ENCODE data around the gene SCN7A.
A peak's percentile ranks its signal among the peaks of the same experiment; 100 is the strongest.
"Not testable (repeated sequence)": the region's sequence is repeated elsewhere in the genome, so short reads cannot be mapped to it uniquely, and the experiment has no call there.

Gene SCN7A

DNA sequence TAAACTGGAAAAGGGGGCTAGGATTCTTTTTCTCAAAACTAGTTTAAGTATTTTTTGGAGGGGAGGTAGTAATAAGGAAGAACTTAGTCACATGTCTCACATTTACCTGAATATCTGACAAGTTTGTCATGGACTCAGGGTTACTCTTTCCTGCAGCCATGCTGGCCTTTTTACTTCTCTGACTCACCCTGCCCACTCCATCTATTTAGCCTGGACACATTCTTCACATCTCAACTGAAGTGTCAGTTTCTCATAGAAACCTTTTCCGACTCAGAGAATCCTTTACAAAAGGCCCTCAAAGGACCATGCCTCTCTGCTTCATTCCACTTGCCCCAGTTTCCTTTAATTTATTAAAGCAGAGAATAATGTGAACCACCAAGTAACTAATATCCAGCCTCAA is 42.6 kb downstream of the SCN7A start:
- DNase-seq = no peak

DNA sequence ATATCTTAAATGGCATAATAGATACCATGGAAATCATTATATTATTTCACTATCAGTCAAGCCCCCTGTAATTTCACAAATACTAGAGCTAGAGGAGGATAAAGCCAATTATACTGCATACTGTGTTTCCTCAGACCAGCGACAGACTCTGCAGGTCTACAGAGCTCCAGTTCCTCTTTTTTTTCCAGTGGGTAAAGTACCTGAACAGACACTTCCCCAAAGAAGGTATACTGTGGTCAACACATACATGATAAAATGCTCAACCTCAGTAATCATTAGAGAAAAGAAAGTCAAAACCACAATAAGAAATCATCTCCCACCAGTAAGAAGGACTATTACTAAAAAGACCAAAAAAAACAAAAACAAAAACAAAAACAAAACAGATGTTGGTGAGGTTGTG is 44.6 kb downstream of the SCN7A start:
- DNase-seq = no peak

DNA sequence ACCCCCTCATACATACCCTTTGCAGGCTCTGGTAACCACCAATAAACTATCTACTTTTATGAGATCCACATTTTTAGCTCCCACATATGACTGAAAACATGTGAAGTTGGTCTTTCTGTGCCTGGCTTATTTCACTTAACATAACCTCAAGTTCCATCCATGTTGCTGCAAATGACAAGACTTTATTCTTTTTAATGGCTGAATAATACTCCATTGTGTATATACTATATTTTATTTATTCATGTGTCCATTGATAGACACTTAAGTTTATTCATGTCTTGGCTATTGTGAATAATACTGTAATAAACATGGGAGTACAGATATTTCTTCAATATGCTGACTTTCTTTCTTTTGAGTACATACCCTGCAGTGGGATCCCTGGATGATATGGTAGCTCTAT is 45.9 kb downstream of the SCN7A start:
- DNase-seq = no peak

DNA sequence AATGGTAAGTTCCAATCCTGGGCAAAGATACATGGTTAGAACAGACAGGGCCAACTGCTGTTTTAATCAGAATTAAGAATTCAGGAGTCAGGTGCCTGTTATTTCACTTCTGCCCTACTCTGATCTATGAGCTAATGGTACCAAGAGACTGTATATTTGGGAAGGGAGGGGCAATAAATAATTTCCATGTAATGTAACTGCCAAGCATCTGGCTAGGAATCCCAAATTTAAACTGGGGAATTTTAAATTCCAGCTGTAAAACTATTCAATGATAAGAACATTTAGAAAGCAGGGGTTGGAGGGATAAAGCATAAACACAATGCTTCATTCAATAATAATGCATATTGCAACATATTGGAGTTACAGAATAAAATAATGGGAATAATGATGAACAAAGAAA is 49.7 kb downstream of the SCN7A start:
- DNase-seq = no peak

DNA sequence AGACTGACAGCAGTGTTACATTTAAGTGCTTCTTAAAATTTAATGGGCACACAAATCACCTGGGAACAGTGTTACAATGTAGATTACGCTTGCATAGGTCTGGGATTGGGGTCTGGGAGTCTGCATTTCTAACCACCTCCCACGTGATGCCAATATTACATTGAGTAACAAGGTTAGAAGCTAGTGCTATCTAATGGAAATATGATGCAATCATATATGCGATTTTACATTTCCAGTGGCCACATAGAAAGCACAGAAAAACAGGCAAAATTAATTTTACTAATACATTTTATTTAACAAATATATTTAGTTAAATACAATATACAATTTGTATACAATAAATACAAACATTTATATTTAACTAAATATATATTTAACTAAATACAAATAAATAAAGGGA is 53.7 kb downstream of the SCN7A start:
- DNase-seq = no peak

DNA sequence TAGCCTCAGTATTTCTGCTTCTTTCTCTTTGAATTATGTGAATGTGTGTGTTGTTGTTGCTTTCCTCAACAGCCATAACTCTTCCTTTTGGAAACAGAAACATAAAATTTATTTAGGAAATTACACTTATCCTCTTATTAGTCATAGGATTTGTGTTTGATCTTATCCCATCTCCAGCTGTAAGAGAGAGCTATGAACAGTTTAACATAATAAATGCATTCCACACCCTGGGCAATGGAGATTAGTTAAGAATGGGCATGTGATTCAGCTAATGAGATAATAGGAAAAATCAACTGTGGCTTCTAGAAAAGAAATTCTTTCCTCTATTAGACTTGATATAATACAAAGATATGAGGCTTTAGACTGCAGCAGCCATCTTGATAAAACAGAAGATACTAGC is 55.0 kb downstream of the SCN7A start:
- no peak for DNase-seq

DNA sequence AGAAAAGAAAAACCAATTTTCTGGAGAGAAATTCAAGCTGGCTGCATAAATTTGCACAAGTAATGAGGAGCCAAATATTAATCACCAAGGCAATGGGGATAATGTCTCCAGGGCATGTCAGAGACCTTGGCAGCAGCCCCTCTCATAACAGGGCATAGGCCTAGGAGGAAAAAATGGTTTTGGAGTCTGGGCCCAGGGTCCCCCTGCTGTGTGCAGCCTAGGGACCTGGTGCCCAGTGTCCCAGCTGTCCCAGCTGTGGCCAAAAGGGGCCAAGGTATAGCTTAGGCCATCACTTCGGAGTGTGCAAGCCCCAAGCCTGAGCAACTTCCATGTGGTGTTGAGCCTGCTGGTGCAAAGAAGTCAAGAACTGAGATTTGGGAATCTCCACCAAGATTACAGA is 57.1 kb downstream of the SCN7A start:
- no peak for DNase-seq

DNA sequence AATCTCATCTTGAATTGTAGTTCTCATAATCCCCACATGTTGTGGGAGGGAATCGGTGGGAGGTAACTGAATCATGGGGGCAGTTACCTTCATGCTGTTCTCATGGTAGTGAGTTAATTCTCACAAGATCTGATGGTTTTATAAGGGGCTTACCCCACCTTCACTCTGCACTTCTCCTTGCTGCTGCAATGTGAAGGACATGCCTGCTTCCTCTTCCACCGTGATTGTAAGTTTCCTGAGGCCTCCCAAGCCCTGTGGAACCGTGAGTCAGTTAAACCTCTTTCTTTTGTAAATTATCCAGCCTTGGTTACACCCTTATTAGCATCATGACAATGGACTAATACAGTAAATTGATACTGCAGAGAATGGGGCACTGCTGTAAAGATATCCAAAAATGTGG is 57.9 kb downstream of the SCN7A start:
- DNase-seq = no peak

DNA sequence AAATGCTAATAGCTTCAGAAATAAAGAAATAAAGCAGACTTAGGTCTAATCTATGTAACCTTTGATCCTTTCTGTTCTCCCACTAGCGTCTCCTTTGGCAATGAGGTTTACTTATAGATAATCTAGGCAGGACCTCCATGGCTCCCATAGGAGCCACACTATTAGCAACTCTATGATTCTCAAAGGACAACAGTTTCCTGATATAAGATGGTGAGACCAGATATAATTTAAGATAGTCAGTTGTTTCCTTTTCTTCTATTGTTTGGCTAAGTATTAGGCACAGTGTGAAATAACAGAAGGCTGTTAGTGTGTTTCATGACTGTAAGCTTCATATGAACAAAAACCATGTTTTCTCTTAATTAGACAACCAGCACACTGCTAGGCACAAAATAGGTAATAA is 59.6 kb downstream of the SCN7A start:
- no peak for DNase-seq

DNA sequence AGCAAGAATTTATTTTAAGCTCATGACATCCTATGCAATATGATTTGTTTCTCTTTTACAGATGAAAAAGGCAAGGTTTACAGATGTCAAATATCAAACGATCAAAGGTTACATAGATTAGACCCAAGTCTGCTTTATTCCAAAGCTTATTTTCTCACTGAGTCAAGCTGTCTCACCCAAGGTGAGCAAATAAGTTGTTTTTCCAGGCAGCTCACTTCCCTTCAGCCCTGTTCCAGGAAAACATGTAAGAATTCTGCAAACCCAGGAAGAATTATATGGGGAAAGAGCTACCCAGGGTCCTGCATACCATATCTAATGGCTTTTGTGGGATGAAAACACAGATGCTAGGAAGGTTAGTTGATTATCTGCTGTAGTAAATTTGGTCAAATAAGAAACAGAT is 60.6 kb downstream of the SCN7A start:
- DNase-seq = no peak

DNA sequence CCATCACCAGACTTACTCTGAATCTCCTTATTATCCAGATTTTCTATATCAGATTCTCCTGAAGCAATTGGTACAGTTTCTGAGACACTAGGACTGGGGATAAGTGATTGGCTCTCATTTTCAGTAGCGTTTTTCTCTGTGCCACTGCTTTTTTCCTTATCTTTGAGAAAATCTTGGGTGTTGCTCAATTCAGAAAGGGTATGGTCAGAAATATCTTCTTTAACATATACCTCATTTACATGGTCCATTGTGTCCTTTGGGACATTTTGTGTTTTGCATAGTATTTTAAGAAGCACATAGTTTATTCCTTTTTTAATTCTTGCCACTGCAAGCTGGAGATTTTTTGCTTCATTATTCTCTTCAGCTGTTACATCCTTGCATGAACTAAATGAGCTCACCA is 61.7 kb downstream of the SCN7A start:
- no peak for DNase-seq

DNA sequence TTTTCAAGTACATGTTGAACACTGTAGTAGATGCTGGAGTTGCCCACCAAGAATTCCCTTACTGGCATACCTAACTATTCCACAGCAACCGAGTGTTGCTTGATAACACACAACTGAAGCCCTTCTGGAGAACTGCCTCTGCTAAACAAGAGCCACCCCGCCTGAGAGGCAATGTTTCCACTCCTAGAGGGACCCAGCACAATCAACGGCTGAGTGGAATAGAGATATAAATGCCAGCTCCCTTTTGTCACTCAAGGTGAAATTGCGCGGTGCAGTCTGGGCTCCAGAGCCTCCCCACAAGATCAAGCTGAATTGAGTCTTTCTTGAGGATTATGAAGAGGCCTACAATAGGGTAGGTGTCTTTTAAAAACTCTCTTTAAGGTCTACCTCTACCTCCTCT is 69.2 kb downstream of the SCN7A start:
- no peak for DNase-seq

DNA sequence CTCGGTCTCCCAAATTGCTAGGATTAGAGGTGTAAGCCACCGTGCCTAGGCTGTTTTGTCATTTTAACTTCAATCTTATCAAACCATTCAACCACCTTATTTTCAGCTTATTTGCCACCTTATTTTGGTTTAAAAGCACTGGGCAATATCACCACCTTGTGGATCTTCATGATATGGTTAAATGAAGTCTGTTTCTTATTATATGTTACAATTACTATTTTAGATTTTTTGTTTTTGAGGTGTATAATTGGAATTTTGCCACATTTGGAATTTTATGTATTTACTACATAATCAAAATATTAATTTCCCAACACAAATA is 74.5 kb downstream of the SCN7A start:
- DNase-seq = peak; percentile 25

DNA sequence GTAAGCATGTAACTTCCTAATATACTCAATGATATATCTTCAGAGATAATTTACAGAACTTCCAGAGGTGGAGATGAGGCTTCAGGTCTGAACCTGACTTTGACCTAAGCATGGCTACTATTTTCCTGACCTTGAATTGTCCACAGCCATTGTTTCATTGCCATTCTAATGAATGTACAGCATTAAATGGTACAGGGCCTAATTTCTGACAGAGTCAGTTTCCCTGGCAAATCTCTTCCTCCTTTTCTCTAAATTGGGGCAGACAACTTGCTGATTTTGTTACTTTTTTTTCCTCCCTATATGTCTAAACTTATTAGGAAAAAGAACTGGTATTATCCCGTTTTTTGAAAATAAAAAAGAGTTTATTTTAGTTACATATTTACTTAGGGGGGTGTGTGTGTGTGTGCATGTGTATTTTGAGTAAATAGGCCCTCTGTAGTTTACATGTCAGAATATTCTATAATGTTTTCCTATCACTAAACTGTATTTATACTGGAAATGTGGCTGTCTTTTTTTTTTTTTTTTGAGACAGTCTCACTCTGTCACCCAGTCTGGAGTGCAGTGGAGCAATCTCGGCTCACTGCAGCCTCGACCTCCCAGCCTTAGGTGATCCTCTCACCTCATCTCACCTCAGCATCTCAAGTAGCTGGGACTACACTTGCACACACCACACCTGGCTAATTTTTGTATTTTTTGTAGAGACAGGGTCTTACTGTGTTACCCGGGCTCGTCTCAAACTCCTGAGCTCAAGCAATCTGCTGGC is 75.0 kb downstream of the SCN7A start:
- no peak for DNase-seq

DNA sequence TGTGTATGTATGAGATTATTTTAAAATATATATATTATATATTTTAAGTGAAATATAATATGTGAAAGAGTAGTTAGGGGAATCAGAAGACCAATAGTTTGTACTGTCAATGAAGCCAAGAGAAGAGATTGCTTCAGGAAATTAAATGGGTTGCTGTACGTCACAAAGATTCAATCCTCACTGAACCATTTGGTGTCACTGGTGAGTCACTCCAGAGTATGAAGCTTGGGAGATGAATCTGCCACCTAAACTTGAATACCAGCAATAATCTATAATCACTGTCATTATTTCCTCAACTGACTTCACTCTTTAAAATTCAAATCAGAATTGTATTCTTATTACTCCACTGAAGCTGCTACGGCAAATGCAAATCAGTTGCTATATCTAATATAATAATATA is 76.4 kb downstream of the SCN7A start:
- DNase-seq = no peak

DNA sequence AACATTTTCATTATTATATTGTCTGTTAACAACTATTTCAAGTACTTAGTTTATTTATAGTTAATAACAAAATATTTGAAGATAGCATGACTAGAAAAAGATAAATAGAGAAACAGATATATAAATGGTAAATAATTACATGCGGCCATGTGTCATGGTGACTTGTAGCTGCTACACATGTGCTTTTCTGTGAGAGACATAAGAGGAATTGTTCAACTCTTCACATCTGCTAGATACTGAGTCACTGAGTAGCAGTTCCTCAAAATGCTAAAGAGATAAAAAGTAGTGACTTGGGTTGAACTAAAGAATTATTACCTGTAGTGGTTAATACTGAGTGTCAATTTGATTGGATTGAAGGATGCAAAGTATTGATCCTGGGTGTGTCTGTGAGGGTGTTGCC is 80.8 kb downstream of the SCN7A start:
- no peak for DNase-seq

DNA sequence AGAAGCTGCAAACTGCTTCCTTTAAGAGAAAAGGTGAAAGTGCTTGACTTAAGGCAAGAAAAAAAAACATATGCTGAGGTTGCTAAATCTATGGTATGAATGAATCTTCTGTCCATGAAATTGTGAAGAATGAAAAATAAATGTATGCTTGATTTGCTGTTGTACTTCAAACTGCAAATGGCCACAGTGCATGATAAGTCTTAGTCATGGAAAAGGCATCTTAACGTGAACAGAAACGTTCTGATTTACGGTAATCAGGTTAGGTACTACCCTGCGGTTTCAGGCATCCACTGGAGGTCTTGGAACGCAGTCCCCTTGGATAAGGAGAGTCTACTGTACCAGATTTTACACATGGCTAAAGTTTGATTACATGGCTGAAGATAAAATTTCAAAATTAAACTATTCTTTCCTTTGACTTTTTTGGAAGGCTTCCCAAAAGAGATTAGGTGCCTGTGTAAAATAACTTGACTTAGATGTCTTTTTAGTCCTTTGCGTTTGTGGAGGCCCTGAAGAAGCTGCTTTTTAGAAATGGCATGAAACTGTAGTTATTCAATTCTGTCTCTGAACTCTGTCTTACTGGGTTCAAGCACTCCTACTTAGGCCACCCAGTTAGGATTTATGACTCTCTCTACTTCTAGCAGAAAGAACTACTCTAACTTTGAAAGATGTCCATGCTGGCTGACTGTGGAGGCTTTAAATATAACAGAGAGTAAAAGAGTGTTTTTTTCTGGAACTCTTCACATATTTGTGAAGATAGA is 82.4 kb downstream of the SCN7A start:
- no peak for DNase-seq

DNA sequence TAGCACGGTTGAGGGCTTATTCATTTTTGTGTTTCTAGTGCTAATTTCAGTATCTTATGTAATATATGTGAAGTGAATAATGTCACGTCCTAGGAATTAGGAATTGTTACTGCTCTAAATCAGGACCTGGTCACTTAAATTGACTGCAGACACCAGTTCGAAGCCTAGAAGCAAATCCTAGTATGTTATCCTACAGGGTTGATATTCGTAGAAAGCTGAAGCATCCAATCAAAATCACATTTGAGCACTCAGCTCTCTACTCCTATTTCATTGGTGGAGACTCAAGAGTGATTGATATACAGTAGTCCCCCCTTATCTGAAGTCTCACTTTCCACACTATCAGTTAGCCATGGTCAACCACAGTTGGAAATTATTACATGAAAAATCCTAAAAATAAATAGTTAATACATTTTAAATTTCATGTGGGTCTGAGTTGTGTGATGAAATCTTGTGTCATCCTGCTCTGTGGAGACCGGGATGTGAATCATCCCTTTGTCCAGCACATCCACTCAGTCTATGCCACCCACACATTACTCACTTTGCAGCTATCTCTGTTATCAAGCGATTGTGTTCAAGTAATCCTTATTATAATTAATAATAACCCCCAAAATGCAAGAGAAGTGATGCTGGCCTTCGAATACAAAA is 83.1 kb downstream of the SCN7A start:
- DNase-seq = no peak

DNA sequence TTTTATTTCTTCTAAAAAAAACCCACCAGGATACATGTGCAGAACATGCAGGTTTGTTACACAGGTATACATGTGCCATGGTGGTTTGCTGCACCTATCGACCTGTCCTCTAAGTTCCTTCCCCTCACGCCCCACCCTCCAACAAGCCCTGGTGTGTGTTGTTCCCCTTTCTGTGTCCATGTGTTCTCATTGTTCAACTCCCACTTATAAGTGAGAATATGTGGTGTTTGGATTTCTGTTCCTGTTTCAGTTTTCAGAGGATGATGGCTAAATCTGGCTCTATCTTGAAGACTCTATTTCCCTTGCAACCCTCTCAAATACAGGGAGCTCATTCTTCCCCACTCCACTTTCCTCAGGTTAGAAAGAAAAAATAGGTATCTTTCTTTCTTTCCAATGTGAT is 86.3 kb downstream of the SCN7A start:
- not testable (repeated sequence) for DNase-seq

DNA sequence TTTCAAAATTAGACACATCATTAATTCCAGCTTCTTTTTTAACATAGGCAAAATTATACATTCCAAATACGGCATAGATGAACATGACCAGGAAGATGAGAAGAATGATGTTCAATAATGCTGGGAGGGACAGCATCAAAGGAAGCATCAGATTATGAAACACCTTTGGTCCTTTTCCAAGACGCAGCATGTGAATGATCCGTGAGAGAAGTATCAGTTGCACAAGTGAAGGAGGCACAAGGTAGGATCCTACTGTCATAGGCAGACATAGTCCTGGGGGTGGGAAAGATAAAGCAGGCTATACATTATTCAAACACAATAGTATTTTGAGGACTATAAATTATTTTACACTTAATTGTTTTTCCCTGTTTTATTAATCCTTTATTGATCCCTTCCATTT is 87.7 kb downstream of the SCN7A start:
- DNase-seq = no peak

DNA sequence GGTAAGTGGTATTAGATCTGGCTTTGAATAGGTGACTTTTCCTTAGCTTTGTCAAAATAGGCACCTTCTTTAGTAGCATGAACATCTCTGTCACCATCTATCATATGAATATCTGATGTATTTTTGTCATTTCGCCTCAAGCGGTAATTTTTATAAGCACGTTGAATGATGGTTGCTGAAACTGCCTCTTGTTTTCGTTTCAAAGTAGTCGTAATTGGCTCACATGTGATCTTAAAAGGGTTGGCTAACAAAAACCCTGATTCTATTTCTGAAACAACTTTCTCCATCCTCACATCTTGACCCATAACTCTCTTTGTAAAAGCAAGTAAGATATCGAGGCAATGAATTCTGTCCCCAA is 88.5 kb downstream of the SCN7A start:
- DNase-seq = no peak

DNA sequence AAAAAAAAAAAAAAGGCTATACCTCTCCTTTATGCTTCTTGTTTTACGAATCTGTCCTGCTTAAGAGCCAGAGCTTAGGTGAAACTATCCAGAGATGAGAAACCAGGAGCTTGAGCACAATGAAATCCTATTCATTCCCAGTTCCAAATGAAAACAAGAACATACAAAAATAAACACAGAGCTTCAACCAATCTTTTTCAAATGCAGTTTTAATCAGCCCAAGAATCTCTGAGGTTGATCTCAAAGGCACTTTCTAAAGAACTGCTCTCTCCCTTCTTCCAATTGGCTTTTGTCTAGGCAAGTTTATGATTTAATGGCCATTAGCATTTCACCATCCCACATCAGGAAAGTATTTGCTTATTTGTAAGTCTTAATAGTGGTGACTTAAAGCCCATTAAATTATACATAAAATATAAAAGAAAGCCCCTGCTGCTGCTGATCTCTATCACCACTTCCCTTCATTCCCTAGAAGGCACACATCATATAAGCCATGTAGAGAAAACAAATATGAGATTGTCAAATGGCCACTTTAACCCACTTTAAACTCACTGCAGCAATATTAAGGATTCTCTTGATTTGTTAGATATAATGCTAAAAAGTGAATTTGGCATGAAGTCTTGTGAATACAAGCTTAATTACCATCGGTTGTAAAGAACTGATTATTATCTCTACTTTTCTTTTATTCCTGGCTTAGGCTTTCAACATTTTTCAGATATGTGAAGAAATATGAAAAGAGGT is 89.0 kb downstream of the SCN7A start:
- no peak for DNase-seq

DNA sequence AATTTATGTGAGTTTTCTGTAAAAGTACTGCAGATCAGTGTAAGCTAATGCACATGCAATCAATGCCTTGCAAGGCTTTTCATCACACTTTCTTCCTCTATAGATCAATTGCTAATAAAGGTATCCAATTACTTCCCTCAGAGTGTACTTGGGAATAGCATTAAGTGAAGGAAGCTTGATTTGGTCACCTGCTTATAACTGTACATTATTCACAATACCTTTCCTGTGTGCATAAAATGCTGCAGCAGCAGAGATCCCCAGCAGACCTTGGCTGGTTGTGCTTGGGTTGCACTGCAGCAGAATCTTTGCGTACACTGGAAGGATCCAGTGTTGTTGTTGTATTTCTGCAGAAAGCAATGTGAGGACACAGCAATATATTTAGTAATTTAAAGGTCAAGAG is 99.8 kb downstream of the SCN7A start:
- no peak for DNase-seq

DNA sequence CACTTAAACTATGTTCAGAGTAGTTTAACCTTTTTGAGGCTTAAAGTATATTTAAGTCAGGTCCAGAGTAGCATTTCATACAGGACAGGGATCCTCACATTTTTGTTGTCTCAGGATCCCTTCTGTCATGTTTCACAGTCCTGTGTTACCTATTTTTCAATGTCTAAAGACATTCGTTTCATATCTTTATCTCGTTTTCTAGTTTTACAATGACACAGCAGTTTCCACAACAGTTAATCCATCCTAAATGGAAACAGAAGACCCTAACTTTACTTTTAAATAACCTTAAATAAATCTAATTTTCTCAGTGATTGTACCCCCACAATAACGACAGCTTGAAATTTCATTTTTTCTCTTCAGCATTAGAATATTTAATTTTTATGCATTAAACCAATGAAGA is 101.0 kb downstream of the SCN7A start:
- DNase-seq = no peak
